Activated CD8-positive, alpha-beta T cell treated with anti-CD3 and anti-CD28 coated beads for 36 hours (primary cell): ENCODE results near the gene SAA1. TPM values are rescaled to one million over a fixed set of nuclear protein-coding genes. Genes with fewer than 3 reads are reported as not detected.
"Not testable (repeated sequence)": the region's sequence is repeated elsewhere in the genome, so short reads cannot be mapped to it uniquely, and the experiment has no call there.

Source experiments
- ATAC-seq: fragments of 200-7000 bp; cut with Tn5 transposase; one replicate; pipeline ENCODE4 v1.10.0; 2021; ENCODE audit warnings: mild to moderate bottlenecking, moderate library complexity
- CTCF ChIA-PET: fragments of 350-600 bp; sonication (Branson Sonifier 250); formaldehyde crosslinking; loops from one replicate; lab custom pipeline; 2021; ENCODE audit warnings: antibody characterized with exemption; lab: Charles Lee
- POLR2A ChIA-PET: fragments of 350-600 bp; sonication (Branson Sonifier 250); formaldehyde crosslinking; loops from one replicate; lab custom pipeline; 2021; ENCODE audit warnings: antibody characterized with exemption; lab: Charles Lee
- DNase-seq: peaks from one replicate; pipeline ENCODE4 v3.0.0-alpha.2; 2020
- H3K27ac Mint-ChIP-seq: one replicate; pipeline ENCODE4 v1.8.0; 2021; ENCODE audit warnings: mild to moderate bottlenecking, mixed read lengths
- H3K27me3 Mint-ChIP-seq: one replicate; pipeline ENCODE4 v1.8.0; 2021; ENCODE audit warnings: mixed read lengths
- H3K36me3 Mint-ChIP-seq: one replicate; pipeline ENCODE4 v1.8.0; 2021; ENCODE audit warnings: low read depth, mixed read lengths
- H3K4me1 Mint-ChIP-seq: one replicate; pipeline ENCODE4 v1.8.0; 2021; ENCODE audit warnings: low read depth, mixed read lengths
- H3K4me3 Mint-ChIP-seq: one replicate; pipeline ENCODE4 v1.8.0; 2021; ENCODE audit warnings: mild to moderate bottlenecking, moderate library complexity, mixed read lengths
- H3K9me3 Mint-ChIP-seq: one replicate; pipeline ENCODE4 v1.8.0; 2021; ENCODE audit warnings: mixed read lengths
- CTCF ChIP-seq: fragments of 200-600 bp; IDR thresholded peaks from one replicate; pipeline ENCODE4 v1.8.0; 2022; ENCODE audit warnings: antibody characterized with exemption, mild to moderate bottlenecking
- intact Hi-C: fragments of 100-400 bp; cut with micrococcal nuclease; formaldehyde crosslinking; loops from one replicate; pipeline ENCODE4 v1.10.0; 2022
- total RNA-seq, 2 experiments: library from RNA; stranded (reverse); gene quantifications; one replicate each; pipeline ENCODE4 v1.2.3, GENCODE V29; 2021

Gene SAA1
- total RNA-seq, 2 experiments from 2014 or later = not detected

- no peak for ATAC-seq
- no peaks in the 10 kb centered on the region for H3K36me3 Mint-ChIP-seq
- no peak overlapping the region for H3K27ac Mint-ChIP-seq
- intact Hi-C loops = no loop called here
- H3K4me1 Mint-ChIP-seq = no peaks in the 10 kb centered on the region
- no peak for DNase-seq
- ChIA-PET CTCF (no interaction called here), POLR2A (no interaction called here)
- no peaks in the 10 kb centered on the region for H3K9me3 Mint-ChIP-seq
- H3K4me3 Mint-ChIP-seq = no peak overlapping the region
- no peaks in the 10 kb centered on the region for H3K27me3 Mint-ChIP-seq
- no peak for TF ChIP-seq CTCF
Observed at GRCh38 chr11:18261721-18262120, 4.3 kb upstream of the SAA1 start.

- intact Hi-C loops, H3K27me3 Mint-ChIP-seq, ATAC-seq, H3K27ac Mint-ChIP-seq, H3K4me3 Mint-ChIP-seq, H3K4me1 Mint-ChIP-seq, DNase-seq, H3K9me3 Mint-ChIP-seq, H3K36me3 Mint-ChIP-seq, POLR2A ChIA-PET: not testable (repeated sequence)
- CTCF ChIA-PET = interaction anchor here (0.7 kb wide), 1 partner anchor 19 kb away, joined by 3 read pairs; no protein-coding TSS in a partner anchor
Observed at GRCh38 chr11:18262681-18263350, 3.2 kb upstream of the SAA1 start.

DNA sequence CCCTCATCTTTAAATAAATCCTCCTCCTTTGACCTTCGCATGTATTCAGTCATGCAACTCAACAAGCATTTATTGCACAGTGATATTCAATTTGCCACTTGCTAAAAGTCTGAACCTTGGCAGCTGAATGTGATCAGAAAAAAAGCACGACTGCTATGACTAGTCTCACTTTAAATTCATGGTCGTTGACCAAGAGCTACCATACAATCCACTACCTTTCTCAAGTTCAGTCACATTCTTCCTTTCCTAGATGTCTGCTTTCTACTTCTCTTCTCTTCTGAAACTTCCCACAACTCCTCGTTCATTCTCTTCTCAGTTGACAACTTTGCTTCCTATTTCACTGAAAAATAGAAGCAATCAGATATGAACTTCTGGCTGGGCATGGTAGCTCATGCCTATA, 2.0 kb upstream of the SAA1 start:
- ChIA-PET POLR2A (no interaction called here), CTCF (no interaction called here)
- intact Hi-C loops = no loop called here
- no peak for TF ChIP-seq CTCF
- Mint-ChIP-seq H3K27ac (no peak overlapping the region), H3K4me1 (no peaks in the 10 kb centered on the region), H3K36me3 (no peaks in the 10 kb centered on the region), H3K4me3 (no peak overlapping the region), H3K27me3 (no peaks in the 10 kb centered on the region), H3K9me3 (no peaks in the 10 kb centered on the region)
- DNase-seq (no peak), ATAC-seq (no peak)

DNA sequence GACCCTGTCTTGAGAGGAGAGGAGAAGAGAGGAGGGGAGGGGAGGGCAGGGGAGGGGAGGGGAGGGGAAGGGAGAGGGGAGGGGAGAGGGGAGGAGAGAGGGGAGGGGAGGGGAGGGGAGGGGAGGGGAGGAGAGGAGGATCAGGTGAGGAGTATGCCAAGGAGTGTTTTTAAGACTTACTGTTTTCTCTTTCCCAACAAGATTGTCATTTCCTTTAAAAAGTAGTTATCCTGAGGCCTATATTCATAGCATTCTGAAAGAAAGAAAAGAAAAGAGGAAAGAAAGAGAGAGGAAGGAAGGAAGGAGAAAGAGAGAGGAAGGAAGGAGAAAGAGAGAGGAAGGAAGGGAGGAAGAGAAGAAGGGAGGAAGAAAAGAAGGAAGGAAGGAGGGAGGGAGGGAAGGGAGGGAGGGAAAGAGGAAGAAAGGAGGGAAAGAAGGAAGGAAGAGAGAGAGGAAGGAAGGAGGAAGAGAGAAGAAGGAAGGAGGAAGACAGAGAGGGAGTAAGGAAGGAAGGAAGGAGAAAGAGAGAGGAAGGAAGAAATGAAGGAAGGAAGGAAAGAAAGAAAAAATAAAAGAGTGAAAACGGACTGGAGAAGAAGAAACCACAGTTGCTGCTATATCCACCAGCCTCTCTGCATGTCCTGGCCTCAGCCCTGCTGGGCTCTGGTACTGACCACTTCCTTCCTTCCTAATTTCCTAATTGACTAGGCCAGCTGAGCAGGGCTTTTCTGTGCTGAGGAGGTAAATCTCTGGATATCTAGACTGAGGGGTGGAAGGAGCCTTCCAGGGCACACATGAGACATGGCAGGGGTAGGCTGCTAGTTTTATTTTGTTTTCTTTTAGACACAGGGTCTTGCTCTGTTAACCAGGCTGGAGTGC, 1.1 kb upstream of the SAA1 start:
- intact Hi-C loops = no loop called here
- Mint-ChIP-seq H3K4me1 (no peaks in the 10 kb centered on the region), H3K27me3 (no peaks in the 10 kb centered on the region), H3K27ac (no peak overlapping the region), H3K36me3 (no peaks in the 10 kb centered on the region), H3K4me3 (no peak overlapping the region), H3K9me3 (no peaks in the 10 kb centered on the region)
- ChIA-PET POLR2A (no interaction called here), CTCF (no interaction called here)
- TF ChIP-seq CTCF = no peak
- ATAC-seq (no peak), DNase-seq (no peak)

DNA sequence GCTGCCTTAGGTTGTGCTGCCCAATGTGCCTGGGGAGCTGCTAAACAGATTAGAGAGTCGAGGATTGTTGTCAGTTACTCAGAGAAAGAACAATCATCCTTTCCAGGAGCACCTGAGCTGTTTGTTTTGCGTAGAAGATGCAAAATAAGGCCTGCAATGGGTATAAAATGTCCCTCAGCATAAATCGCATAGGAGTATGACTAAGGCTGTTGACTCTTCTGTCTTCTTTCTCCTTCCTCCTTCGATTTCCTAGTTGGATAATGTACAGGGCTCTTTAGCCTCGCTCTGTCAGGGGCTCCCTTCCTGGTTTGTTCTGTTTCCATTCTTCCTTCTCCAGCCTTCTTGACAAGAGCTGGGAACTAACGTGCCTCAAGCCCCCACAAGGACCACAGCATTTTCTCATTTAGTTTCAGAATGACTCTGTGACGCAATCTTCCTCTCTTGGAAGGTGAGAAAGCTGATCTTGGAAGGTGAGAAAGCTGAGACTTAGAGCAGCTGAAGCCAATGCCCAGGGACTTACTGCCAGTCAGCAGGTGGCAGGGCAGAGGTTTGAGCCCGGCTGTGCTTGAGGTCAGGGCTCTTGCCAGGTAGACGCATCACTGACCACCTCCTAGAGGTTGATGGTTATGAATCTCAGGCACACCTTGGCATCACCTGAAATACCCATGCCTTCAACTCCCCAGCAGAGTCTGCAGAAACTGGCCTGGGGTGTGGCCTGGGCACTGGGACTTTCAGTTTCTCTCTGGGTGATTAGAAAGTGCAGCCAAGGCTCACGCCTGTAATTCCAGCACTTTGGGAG, 1.5 kb downstream of the SAA1 start:
- H3K4me1 Mint-ChIP-seq, CTCF ChIA-PET, DNase-seq, POLR2A ChIA-PET, H3K27ac Mint-ChIP-seq, H3K36me3 Mint-ChIP-seq, H3K4me3 Mint-ChIP-seq, H3K27me3 Mint-ChIP-seq, H3K9me3 Mint-ChIP-seq, intact Hi-C loops: not testable (repeated sequence)
- ATAC-seq = peak; percentile 60

- H3K27ac Mint-ChIP-seq, H3K4me3 Mint-ChIP-seq, POLR2A ChIA-PET, H3K27me3 Mint-ChIP-seq, H3K4me1 Mint-ChIP-seq, DNase-seq, CTCF ChIA-PET, ATAC-seq, H3K36me3 Mint-ChIP-seq, H3K9me3 Mint-ChIP-seq, intact Hi-C loops: not testable (repeated sequence)
Observed at GRCh38 chr11:18269252-18269651, 3.2 kb downstream of the SAA1 start.
